Hematopoietic multipotent progenitor cell treated with erythropoietin and hydrocortisone succinate and interleukin-3 and kit ligand, for 15 days (in vitro differentiated cells): ENCODE data around the gene NEDD4L.

Experiments
- DNase-seq: peaks from one replicate; pipeline ENCODE4 v3.0.0-alpha.2; 2015; ENCODE audit warnings: low spot score

Gene NEDD4L

GRCh38 chr18:58291131-58291530, 247.1 kb downstream of the NEDD4L start:
- DNase-seq, result no peak

- DNase-seq, result no peak
Measured at GRCh38 chr18:58292638-58293037, 248.6 kb downstream of the NEDD4L start.

- DNase-seq, result no peak
Measured at GRCh38 chr18:58297198-58297597, 253.2 kb downstream of the NEDD4L start.

- no peak for DNase-seq
Measured at GRCh38 chr18:58298251-58299134, 254.5 kb downstream of the NEDD4L start.

- DNase-seq, result no peak
Measured at GRCh38 chr18:58299135-58299473, 255.1 kb downstream of the NEDD4L start.

- DNase-seq, result no peak
Measured at GRCh38 chr18:58299936-58300335, 255.9 kb downstream of the NEDD4L start.

- DNase-seq, result no peak
Measured at GRCh38 chr18:58300867-58301266, 256.8 kb downstream of the NEDD4L start.

GRCh38 chr18:58302811-58303210, 258.8 kb downstream of the NEDD4L start:
- no peak for DNase-seq

- DNase-seq, result no peak
Measured at GRCh38 chr18:58303363-58303762, 259.3 kb downstream of the NEDD4L start.

GRCh38 chr18:58305792-58306191, 261.8 kb downstream of the NEDD4L start:
- DNase-seq, result no peak

- DNase-seq, result no peak
Measured at GRCh38 chr18:58307441-58307840, 263.4 kb downstream of the NEDD4L start.

- DNase-seq, result no peak
Measured at GRCh38 chr18:58308463-58308862, 264.4 kb downstream of the NEDD4L start.

- no peak for DNase-seq
Measured at GRCh38 chr18:58309099-58309498, 265.1 kb downstream of the NEDD4L start.

- DNase-seq, result no peak
Measured at GRCh38 chr18:58309610-58310239, 265.7 kb downstream of the NEDD4L start.

GRCh38 chr18:58310517-58310916, 266.5 kb downstream of the NEDD4L start:
- no peak for DNase-seq

- no peak for DNase-seq
Measured at GRCh38 chr18:58311390-58311789, 267.4 kb downstream of the NEDD4L start.

GRCh38 chr18:58313491-58314032, 269.5 kb downstream of the NEDD4L start:
- peak; percentile 74 for DNase-seq

- DNase-seq, result peak; percentile 36
Measured at GRCh38 chr18:58314284-58314683, 270.3 kb downstream of the NEDD4L start.

- no peak for DNase-seq
Measured at GRCh38 chr18:58315041-58315440, 271.0 kb downstream of the NEDD4L start.

- DNase-seq, result no peak
Measured at GRCh38 chr18:58315739-58316215, 271.8 kb downstream of the NEDD4L start.

- no peak for DNase-seq
Measured at GRCh38 chr18:58316396-58317342, 272.6 kb downstream of the NEDD4L start.

GRCh38 chr18:58319719-58320118, 275.7 kb downstream of the NEDD4L start:
- DNase-seq, result no peak
